HepG2 (cell line): ENCODE data around the gene DOK5. TPM values are rescaled to one million over a fixed set of nuclear protein-coding genes. Genes with fewer than 3 reads are reported as not detected.

Experiments used
- HMGA1 ChIP-seq: sonication (generic); formaldehyde crosslinking; conservative IDR thresholded peaks from 2 replicates; pipeline ENCODE4 v1.4.0; 2020; ENCODE audit warnings: missing genetic modification reagents
- KAT2B ChIP-seq: fragments of 150-350 bp; IDR thresholded peaks from 2 replicates; pipeline ENCODE4 v1.6.1; 2014; ENCODE audit warnings: low read depth, low read length, borderline replicate concordance
- NFKB2 ChIP-seq: sonication (generic); formaldehyde crosslinking; IDR thresholded peaks from 2 replicates; pipeline ENCODE4 v1.4.0; 2020; ENCODE audit warnings: missing genetic modification reagents, borderline replicate concordance
- RARG ChIP-seq: sonication (generic); formaldehyde crosslinking; IDR thresholded peaks from 2 replicates; pipeline ENCODE4 v1.4.0; 2020; ENCODE audit warnings: low read depth, mild to moderate bottlenecking, missing genetic modification reagents
- ZFP1 ChIP-seq: IDR thresholded peaks from 2 replicates; pipeline ENCODE4 v1.6.1; 2016
- ZNF160 ChIP-seq: sonication (generic); formaldehyde crosslinking; IDR thresholded peaks from 2 replicates; pipeline ENCODE4 v1.8.0; 2022; ENCODE audit warnings: mild to moderate bottlenecking, inconsistent platforms, missing genetic modification reagents
- ZNF180 ChIP-seq: sonication (generic); formaldehyde crosslinking; IDR thresholded peaks from 2 replicates; pipeline ENCODE4 v1.4.0; 2020; ENCODE audit warnings: low read depth, missing genetic modification reagents, borderline replicate concordance
- polyA plus RNA-seq, 8 experiments: library from polyadenylated mRNA; depleted of rRNA in 3 of 8; stranded (reverse) in 7 of 8; unstranded in 1 of 8; fragments of >200 nt; fragmentation: Illumina TruSeq in 4 of 8; extraction: Trizol in 4 of 8; gene quantifications; 2 replicates each; pipeline versions ENCODE4 v1.2.1 to v1.2.3, GENCODE V29; 2011 to 2016; ENCODE audit warnings: low read depth in 4 of 8, missing spikeins in 1 of 8, mixed read lengths in 1 of 8; ENCODE audit not compliant: insufficient read depth in 1 of 8
- total RNA-seq, 5 experiments: library from RNA; depleted of rRNA; stranded (reverse); fragments of >200 nt; fragmentation: Illumina TruSeq; extraction: Trizol; gene quantifications; 2 replicates each; pipeline ENCODE4 v1.2.3, GENCODE V29; 2016; ENCODE audit warnings: low read depth in 1 of 5
- TF ChIP-seq, protein P1 (sequence below): IDR thresholded peaks from 2 replicates; pipeline ENCODE4 v1.4.0; 2020; ENCODE audit warnings: mild to moderate bottlenecking, missing genetic modification reagents
- TF ChIP-seq, protein P2 (sequence below): IDR thresholded peaks from 2 replicates; pipeline ENCODE4 v1.6.1; 2016
- TF ChIP-seq, protein P3 (sequence below): sonication (generic); formaldehyde crosslinking; IDR thresholded peaks from 2 replicates; pipeline ENCODE4 v1.5.1; 2020; ENCODE audit warnings: mild to moderate bottlenecking, moderate library complexity, missing genetic modification reagents

DOK5 gene
- total and polyA plus RNA-seq, 2 of the 13 experiments (the other 11 are each of a cell fraction or from before 2014, with no cell fraction given), result not detected

DNA sequence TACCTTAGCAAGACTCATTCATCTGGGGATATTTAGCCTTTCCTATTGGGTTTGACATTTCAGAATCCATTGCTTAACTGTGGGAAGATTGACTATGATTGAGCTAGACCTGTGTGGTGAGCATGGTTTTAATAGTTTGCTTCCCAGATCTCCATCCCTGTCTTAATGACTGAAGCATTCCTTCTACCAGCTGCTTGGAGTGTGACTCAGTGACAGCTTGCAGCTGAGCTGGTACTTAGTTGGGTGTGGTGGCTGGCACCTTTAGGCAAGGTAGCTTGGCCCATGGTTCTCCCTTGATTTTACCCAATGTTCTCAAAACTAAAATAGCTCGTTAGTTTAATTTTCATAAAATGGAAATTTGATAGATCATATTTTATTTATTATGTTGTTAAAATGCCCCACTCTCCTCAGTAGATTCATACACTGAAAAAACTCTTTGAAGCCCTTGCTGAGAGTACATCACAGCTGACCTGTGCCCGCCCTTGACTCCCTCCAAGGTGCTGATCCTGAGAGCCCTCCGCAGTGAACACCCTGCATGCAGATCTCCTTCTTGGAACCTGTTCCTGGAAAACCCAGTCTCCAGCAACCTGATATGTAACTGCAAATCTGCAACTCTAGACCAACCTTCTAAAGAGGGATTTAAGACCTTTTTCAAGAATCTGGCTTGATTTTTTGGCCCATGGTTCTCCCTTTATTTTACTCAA is 19.1 kb downstream of the DOK5 start (continued):
- TF ChIP-seq, protein P1, sequence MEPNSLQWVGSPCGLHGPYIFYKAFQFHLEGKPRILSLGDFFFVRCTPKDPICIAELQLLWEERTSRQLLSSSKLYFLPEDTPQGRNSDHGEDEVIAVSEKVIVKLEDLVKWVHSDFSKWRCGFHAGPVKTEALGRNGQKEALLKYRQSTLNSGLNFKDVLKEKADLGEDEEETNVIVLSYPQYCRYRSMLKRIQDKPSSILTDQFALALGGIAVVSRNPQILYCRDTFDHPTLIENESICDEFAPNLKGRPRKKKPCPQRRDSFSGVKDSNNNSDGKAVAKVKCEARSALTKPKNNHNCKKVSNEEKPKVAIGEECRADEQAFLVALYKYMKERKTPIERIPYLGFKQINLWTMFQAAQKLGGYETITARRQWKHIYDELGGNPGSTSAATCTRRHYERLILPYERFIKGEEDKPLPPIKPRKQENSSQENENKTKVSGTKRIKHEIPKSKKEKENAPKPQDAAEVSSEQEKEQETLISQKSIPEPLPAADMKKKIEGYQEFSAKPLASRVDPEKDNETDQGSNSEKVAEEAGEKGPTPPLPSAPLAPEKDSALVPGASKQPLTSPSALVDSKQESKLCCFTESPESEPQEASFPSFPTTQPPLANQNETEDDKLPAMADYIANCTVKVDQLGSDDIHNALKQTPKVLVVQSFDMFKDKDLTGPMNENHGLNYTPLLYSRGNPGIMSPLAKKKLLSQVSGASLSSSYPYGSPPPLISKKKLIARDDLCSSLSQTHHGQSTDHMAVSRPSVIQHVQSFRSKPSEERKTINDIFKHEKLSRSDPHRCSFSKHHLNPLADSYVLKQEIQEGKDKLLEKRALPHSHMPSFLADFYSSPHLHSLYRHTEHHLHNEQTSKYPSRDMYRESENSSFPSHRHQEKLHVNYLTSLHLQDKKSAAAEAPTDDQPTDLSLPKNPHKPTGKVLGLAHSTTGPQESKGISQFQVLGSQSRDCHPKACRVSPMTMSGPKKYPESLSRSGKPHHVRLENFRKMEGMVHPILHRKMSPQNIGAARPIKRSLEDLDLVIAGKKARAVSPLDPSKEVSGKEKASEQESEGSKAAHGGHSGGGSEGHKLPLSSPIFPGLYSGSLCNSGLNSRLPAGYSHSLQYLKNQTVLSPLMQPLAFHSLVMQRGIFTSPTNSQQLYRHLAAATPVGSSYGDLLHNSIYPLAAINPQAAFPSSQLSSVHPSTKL (CRISPR knock-in tag), result no peak
- TF ChIP-seq RARG (CRISPR knock-in tag), result no peak
- no peak for TF ChIP-seq NFKB2 (CRISPR knock-in tag)
- TF ChIP-seq, protein P2, sequence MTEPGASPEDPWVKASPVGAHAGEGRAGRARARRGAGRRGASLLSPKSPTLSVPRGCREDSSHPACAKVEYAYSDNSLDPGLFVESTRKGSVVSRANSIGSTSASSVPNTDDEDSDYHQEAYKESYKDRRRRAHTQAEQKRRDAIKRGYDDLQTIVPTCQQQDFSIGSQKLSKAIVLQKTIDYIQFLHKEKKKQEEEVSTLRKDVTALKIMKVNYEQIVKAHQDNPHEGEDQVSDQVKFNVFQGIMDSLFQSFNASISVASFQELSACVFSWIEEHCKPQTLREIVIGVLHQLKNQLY (CRISPR knock-in tag), result no peak
- TF ChIP-seq, protein P3, sequence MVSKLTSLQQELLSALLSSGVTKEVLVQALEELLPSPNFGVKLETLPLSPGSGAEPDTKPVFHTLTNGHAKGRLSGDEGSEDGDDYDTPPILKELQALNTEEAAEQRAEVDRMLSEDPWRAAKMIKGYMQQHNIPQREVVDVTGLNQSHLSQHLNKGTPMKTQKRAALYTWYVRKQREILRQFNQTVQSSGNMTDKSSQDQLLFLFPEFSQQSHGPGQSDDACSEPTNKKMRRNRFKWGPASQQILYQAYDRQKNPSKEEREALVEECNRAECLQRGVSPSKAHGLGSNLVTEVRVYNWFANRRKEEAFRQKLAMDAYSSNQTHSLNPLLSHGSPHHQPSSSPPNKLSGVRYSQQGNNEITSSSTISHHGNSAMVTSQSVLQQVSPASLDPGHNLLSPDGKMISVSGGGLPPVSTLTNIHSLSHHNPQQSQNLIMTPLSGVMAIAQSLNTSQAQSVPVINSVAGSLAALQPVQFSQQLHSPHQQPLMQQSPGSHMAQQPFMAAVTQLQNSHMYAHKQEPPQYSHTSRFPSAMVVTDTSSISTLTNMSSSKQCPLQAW (CRISPR knock-in tag), result no peak
- no peak for TF ChIP-seq KAT2B
- no peak for TF ChIP-seq ZFP1 (CRISPR knock-in tag)
- TF ChIP-seq ZNF160, result no peak
- no peak for TF ChIP-seq HMGA1 (CRISPR knock-in tag)
- TF ChIP-seq ZNF180 (CRISPR knock-in tag), result no peak
